PFSK-1 (cell line): ENCODE measurements around the gene ARPC2.

Experiments used
- FOXP2 ChIP-seq: optimal IDR thresholded peaks from 2 replicates; pipeline ENCODE3; 2011; ENCODE audit warnings: borderline replicate concordance, control low read depth, inconsistent platforms; ENCODE audit not compliant: insufficient read depth; ENCODE audit errors: extremely low read length, extremely low read depth
- POLR2AphosphoS5 ChIP-seq: IDR thresholded peaks from 2 replicates; pipeline ENCODE4 v1.6.1; 2012; ENCODE audit warnings: low read depth, mild to moderate bottlenecking, control low read depth, low read length, moderate library complexity
- SIN3A ChIP-seq: IDR thresholded peaks from 2 replicates; pipeline ENCODE4 v1.6.1; 2012; ENCODE audit warnings: mild to moderate bottlenecking, low read length, moderate library complexity, borderline replicate concordance; ENCODE audit not compliant: insufficient read depth
- TAF1 ChIP-seq: IDR thresholded peaks from 2 replicates; pipeline ENCODE4 v1.6.1; 2012; ENCODE audit warnings: low read length, control low read depth, borderline replicate concordance; ENCODE audit not compliant: insufficient read depth
- TF ChIP-seq, protein P1 (sequence below), 2 experiments: IDR thresholded peaks; 2 replicates each; pipeline versions ENCODE4 v1.6.1 to v1.8.0; 2011 to 2012; ENCODE audit warnings: low read depth in 2 of 2, low read length in 2 of 2, control low read depth in 1 of 2, inconsistent platforms in 1 of 2, mild to moderate bottlenecking in 1 of 2, moderate library complexity in 1 of 2; ENCODE audit not compliant: insufficient read depth in 1 of 2

DNA sequence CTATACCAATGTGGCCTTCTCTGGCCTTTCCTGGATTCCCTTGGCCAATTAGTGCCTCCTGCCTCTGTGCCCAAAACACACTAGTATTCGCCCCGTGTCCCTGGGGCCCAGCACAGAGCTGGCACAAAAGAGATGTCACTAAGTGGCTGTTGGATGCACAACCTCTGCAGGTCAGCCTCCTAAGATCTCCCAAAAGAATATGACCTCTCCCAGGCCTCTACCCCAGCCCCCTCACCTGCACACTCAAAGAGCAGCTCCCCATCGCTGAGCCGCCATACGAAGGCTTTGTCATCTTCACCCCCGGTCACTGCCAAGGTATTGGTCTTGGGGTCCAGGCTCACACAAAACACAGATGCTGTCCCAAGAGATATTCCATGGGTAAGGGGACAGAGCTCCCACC lies 50.3 kb downstream of the ARPC2 start:
- TF ChIP-seq, protein P1, sequence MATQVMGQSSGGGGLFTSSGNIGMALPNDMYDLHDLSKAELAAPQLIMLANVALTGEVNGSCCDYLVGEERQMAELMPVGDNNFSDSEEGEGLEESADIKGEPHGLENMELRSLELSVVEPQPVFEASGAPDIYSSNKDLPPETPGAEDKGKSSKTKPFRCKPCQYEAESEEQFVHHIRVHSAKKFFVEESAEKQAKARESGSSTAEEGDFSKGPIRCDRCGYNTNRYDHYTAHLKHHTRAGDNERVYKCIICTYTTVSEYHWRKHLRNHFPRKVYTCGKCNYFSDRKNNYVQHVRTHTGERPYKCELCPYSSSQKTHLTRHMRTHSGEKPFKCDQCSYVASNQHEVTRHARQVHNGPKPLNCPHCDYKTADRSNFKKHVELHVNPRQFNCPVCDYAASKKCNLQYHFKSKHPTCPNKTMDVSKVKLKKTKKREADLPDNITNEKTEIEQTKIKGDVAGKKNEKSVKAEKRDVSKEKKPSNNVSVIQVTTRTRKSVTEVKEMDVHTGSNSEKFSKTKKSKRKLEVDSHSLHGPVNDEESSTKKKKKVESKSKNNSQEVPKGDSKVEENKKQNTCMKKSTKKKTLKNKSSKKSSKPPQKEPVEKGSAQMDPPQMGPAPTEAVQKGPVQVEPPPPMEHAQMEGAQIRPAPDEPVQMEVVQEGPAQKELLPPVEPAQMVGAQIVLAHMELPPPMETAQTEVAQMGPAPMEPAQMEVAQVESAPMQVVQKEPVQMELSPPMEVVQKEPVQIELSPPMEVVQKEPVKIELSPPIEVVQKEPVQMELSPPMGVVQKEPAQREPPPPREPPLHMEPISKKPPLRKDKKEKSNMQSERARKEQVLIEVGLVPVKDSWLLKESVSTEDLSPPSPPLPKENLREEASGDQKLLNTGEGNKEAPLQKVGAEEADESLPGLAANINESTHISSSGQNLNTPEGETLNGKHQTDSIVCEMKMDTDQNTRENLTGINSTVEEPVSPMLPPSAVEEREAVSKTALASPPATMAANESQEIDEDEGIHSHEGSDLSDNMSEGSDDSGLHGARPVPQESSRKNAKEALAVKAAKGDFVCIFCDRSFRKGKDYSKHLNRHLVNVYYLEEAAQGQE (IDR thresholded peaks at IDR 0.05; ENCODE audit: insufficient read depth in 1 of 2, low read depth in 2 of 2, low read length in 2 of 2), result no peak
- no peak for TF ChIP-seq SIN3A
- TF ChIP-seq TAF1, result no peak
- no peak for TF ChIP-seq FOXP2
- TF ChIP-seq POLR2AphosphoS5, result no peak
